Measurements from ENCODE around the gene MYRIP. TPM values are rescaled to one million over a fixed set of nuclear protein-coding genes. Genes with fewer than 3 reads are reported as not detected.

Gene MYRIP
- total RNA-seq, 1 experiment from 2014 or later: 0.44 TPM

DNA sequence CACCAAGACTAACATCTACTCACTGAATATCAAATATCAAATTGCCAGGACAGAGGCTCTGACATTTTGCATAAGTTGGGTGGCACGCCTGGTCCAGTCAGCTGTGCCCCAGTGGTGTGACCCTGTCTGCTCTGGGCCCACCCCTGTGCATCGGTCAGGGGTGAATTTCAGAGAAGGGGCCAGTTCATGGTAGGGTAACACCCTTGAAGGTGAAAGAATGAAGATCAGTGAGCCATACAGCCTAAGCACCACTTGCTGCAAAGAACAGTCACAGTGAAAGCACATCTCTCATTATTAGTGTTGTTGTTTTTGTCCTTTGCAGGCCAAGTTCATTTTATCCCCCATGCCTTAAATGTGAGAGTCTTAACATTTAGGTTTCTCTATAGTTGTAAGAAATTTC lies 86.8 kb downstream of the MYRIP start:
- intact Hi-C loops (cut with micrococcal nuclease): no loop called here
- ChIA-PET POLR2A (no interaction called here), CTCF (no interaction called here), RAD21 (ENCODE audit: low non-redundant PET in 1 of 2, low total read pairs in 2 of 2, uncharacterized antibody in 2 of 2, unreplicated experiment in 2 of 2) (no interaction called here)
- Histone ChIP-seq H2AFZ (ENCODE audit: low read depth, low read length, poor library complexity, severe bottlenecking) (no peak overlapping the region), H3K4me3 (replicated peaks in 1 of 2; ENCODE audit: low read depth in 1 of 2, low read length in 2 of 2) (no peak overlapping the region), H3K9me2 (ENCODE audit: insufficient read depth) (no peaks in the 10 kb centered on the region), H3K27ac (ENCODE audit: low read depth, low read length) (no peak overlapping the region), H3K4me2 (ENCODE audit: low read length) (no peak overlapping the region), H3K79me2 (ENCODE audit: insufficient read depth, low read length) (no peaks in the 10 kb centered on the region), H3K4me1 (ENCODE audit: control insufficient read depth in 1 of 2, insufficient read depth in 2 of 2, low read length in 2 of 2) (no peaks in the 10 kb centered on the region), H3K9me3 (ENCODE audit: control insufficient read depth in 1 of 2, insufficient read depth in 1 of 2, low read depth in 1 of 2, low read length in 2 of 2) (no peaks in the 10 kb centered on the region), H3K9ac (ENCODE audit: low read length) (no peak overlapping the region), H3K36me3 (ENCODE audit: control insufficient read depth in 1 of 2, insufficient read depth in 2 of 2, low read length in 2 of 2) (no peaks in the 10 kb centered on the region), H3K27me3 (ENCODE audit: insufficient read depth, low read length) (no peaks in the 10 kb centered on the region; the same call in 1 of the 2 replicates), H4K20me1 (ENCODE audit: insufficient read depth) (no peaks in the 10 kb centered on the region)
- ATAC-seq (no peak), DNase-seq (ENCODE audit: low read depth, low spot score) (no peak)
- BruUV-seq (replicated peaks): no TSS peak
- no peak for TF ChIP-seq ELF1 (IDR thresholded peaks at IDR 0.05; ENCODE audit: borderline replicate concordance, low read depth)

DNA sequence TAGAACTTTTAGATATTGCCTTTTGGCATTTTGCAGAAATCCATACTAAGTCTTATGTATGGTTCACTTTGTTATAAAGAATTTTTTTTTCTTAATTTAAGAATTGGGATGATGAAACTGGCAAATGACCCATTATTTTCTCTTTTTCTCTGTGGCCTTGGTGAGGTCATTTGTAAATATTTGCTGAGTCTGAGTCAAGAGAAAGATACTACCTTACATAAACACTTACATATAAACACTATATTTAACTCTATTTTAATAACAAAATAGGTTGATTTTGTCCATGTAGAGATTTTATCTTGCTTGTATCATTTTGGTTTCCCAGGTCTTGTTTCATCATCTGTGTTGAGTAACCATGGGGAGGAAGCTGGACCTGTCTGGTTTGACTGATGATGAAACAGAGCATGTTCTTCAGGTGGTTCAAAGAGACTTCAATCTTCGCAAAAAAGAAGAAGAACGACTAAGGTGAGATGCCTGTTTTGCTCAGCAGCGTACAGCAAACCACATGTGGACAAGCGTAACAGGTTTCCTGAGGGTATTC lies 91.1 kb downstream of the MYRIP start:
- ChIA-PET POLR2A (no interaction called here), RAD21 (ENCODE audit: low non-redundant PET in 1 of 2, low total read pairs in 2 of 2, uncharacterized antibody in 2 of 2, unreplicated experiment in 2 of 2) (no interaction called here), CTCF (no interaction called here)
- Histone ChIP-seq H3K9ac (ENCODE audit: low read length) (no peak overlapping the region), H4K20me1 (ENCODE audit: insufficient read depth) (no peaks in the 10 kb centered on the region), H3K9me3 (ENCODE audit: control insufficient read depth in 1 of 2, insufficient read depth in 1 of 2, low read depth in 1 of 2, low read length in 2 of 2) (no peaks in the 10 kb centered on the region), H3K79me2 (ENCODE audit: insufficient read depth, low read length) (no peaks in the 10 kb centered on the region), H3K36me3 (ENCODE audit: control insufficient read depth in 1 of 2, insufficient read depth in 2 of 2, low read length in 2 of 2) (no peaks in the 10 kb centered on the region), H3K27ac (ENCODE audit: low read depth, low read length) (no peak overlapping the region), H3K27me3 (ENCODE audit: insufficient read depth, low read length) (no peaks in the 10 kb centered on the region; the same call in none of the 2 replicates), H3K4me1 (ENCODE audit: control insufficient read depth in 1 of 2, insufficient read depth in 2 of 2, low read length in 2 of 2) (no peaks in the 10 kb centered on the region), H3K4me3 (replicated peaks in 1 of 2; ENCODE audit: low read depth in 1 of 2, low read length in 2 of 2) (no peak overlapping the region), H3K4me2 (ENCODE audit: low read length) (no peak overlapping the region), H3K9me2 (ENCODE audit: insufficient read depth) (no peaks in the 10 kb centered on the region), H2AFZ (ENCODE audit: low read depth, low read length, poor library complexity, severe bottlenecking) (no peak overlapping the region)
- BruUV-seq (replicated peaks): no TSS peak
- TF ChIP-seq, protein P1, sequence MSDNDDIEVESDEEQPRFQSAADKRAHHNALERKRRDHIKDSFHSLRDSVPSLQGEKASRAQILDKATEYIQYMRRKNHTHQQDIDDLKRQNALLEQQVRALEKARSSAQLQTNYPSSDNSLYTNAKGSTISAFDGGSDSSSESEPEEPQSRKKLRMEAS (IDR thresholded peaks at IDR 0.05): no peak
- TF ChIP-seq SP1 (IDR thresholded peaks at IDR 0.05; ENCODE audit: low read depth) (no peak), JUND (IDR thresholded peaks at IDR 0.05) (no peak), YY1 (IDR thresholded peaks at IDR 0.05; ENCODE audit: extremely low read depth, insufficient replicate concordance, low read depth, low read length) (no peak)
- ATAC-seq (no peak), DNase-seq (ENCODE audit: low read depth, low spot score) (no peak)
- intact Hi-C loops (cut with micrococcal nuclease): no loop called here

Measured in HCT116 (cell line).